SK-N-MC (cell line): Measurements from ENCODE around the gene ARID1B.

Source experiments
- EZH2 ChIP-seq: fragments of 200-600 bp; sonication (generic); IDR thresholded peaks from one replicate; pipeline ENCODE4 v1.6.1; 2017; ENCODE audit warnings: antibody characterized with exemption
- POLR2AphosphoS5 ChIP-seq: IDR thresholded peaks from 2 replicates; pipeline ENCODE4 v1.6.1; 2012; ENCODE audit warnings: mild to moderate bottlenecking, low read depth, low read length, borderline replicate concordance

DNA sequence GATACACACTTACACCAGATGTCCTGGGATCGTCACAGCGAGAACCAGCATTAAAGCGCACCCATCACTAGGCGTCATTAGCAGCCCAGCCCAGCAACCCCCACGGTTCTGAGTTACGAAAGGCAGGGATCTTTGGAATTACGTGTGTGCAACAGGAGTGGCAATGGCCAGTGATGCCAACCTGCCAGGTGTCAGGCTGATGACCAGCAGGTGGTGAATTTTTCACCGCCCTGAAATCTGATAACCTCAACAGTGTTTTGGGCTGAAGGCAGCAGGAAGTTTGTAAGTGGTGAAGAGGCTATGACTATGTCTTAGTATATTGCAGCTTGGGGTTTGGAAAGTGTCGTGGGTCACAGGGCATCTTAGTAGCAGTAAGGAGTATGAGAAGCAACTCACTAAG lies 380.1 kb downstream of the ARID1B start:
- TF ChIP-seq POLR2AphosphoS5 = no peak
- TF ChIP-seq EZH2 = no peak
